Liver (tissue), 9 donors: ENCODE results near the gene ATXN7L1. TPM values are rescaled to one million over a fixed set of nuclear protein-coding genes. Genes with fewer than 3 reads are reported as not detected.

Experiments
- DNase-seq: peaks from one replicate; pipeline ENCODE4 v3.0.0-alpha.2; 2017; ENCODE audit warnings: low spot score
- H3K27ac ChIP-seq, 2 donors: one replicate each; pipeline ENCODE4 v1.7.0; 2013; ENCODE audit warnings: inconsistent platforms in 2 of 2, low read length in 2 of 2, control low read depth in 1 of 2, low read depth in 1 of 2, mild to moderate bottlenecking in 1 of 2
- H3K27me3 ChIP-seq, 4 donors: one replicate each; pipeline versions ENCODE4 v1.6.1 to v1.7.0; 2013; ENCODE audit warnings: low read length in 3 of 4, inconsistent platforms in 1 of 4, mild to moderate bottlenecking in 1 of 4, moderate library complexity in 1 of 4; ENCODE audit not compliant: control insufficient read depth in 4 of 4, insufficient read depth in 4 of 4
- H3K36me3 ChIP-seq, 4 donors: one replicate each; pipeline versions ENCODE4 v1.6.1 to v1.7.0; 2013; ENCODE audit warnings: low read length in 3 of 4, mild to moderate bottlenecking in 3 of 4, low read depth in 1 of 4, moderate library complexity in 1 of 4; ENCODE audit not compliant: control insufficient read depth in 4 of 4, insufficient read depth in 3 of 4
- H3K4me1 ChIP-seq, 4 donors: one replicate each; pipeline versions ENCODE4 v1.6.1 to v1.7.0; 2013; ENCODE audit warnings: low read length in 3 of 4, mild to moderate bottlenecking in 3 of 4, moderate library complexity in 1 of 4; ENCODE audit not compliant: control insufficient read depth in 4 of 4, insufficient read depth in 4 of 4
- H3K4me3 ChIP-seq, 3 donors: one replicate each; pipeline versions ENCODE4 v1.6.1 to v1.7.0; 2013; ENCODE audit warnings: low read length in 3 of 3, control low read depth in 1 of 3, low read depth in 1 of 3, mild to moderate bottlenecking in 1 of 3
- H3K9ac ChIP-seq, 2 donors: one replicate each; pipeline ENCODE4 v1.7.0; 2013; ENCODE audit warnings: low read length in 2 of 2, mild to moderate bottlenecking in 2 of 2, moderate library complexity in 2 of 2, control low read depth in 1 of 2, low read depth in 1 of 2
- H3K9me3 ChIP-seq, 4 donors: one replicate each; pipeline versions ENCODE4 v1.6.1 to v1.7.0; 2013; ENCODE audit warnings: low read length in 3 of 4; ENCODE audit not compliant: control insufficient read depth in 4 of 4
- ATF3 ChIP-seq: IDR thresholded peaks from 2 replicates; pipeline ENCODE4 v1.6.1; 2016; ENCODE audit warnings: antibody characterized with exemption
- CTCF ChIP-seq: fragments of 150-350 bp; IDR thresholded peaks from 2 replicates; pipeline ENCODE4 v1.5.1; 2017; ENCODE audit warnings: improper control_type of control experiment, low read depth, low read length; ENCODE audit not compliant: missing input control
- EGR1 ChIP-seq, 2 donors: IDR thresholded peaks; 2 replicates each; pipeline ENCODE4 v1.6.1; 2016 to 2018; ENCODE audit warnings: antibody characterized with exemption in 2 of 2, low read depth in 2 of 2
- FOXA1 ChIP-seq: IDR thresholded peaks from 2 replicates; pipeline ENCODE4 v1.6.1; 2016; ENCODE audit warnings: antibody characterized with exemption
- GABPA ChIP-seq, 2 donors: IDR thresholded peaks in 1 of 2; conservative IDR thresholded peaks in 1 of 2; 2 replicates each; pipeline ENCODE4 v1.6.1; 2016; ENCODE audit warnings: antibody characterized with exemption in 2 of 2, mild to moderate bottlenecking in 1 of 2, moderate library complexity in 1 of 2
- HNF4A ChIP-seq, 2 donors: conservative IDR thresholded peaks; 2 replicates each; pipeline ENCODE4 v1.6.1; 2016; ENCODE audit warnings: antibody characterized with exemption in 2 of 2, mild to moderate bottlenecking in 2 of 2
- HNF4G ChIP-seq: IDR thresholded peaks from 2 replicates; pipeline ENCODE4 v1.6.1; 2016; ENCODE audit warnings: antibody characterized with exemption
- JUND ChIP-seq, 2 donors: IDR thresholded peaks; 2 replicates each; pipeline ENCODE4 v1.6.1; 2016; ENCODE audit warnings: antibody characterized with exemption in 2 of 2
- MAX ChIP-seq: IDR thresholded peaks from 2 replicates; pipeline ENCODE4 v1.6.1; 2016; ENCODE audit warnings: antibody characterized with exemption
- NR2F2 ChIP-seq: IDR thresholded peaks from 2 replicates; pipeline ENCODE4 v1.6.1; 2016; ENCODE audit warnings: antibody characterized with exemption
- RAD21 ChIP-seq, 2 donors: IDR thresholded peaks; 2 replicates each; pipeline ENCODE4 v1.6.1; 2016; ENCODE audit warnings: antibody characterized with exemption in 2 of 2, mild to moderate bottlenecking in 2 of 2
- REST ChIP-seq: IDR thresholded peaks from 2 replicates; pipeline ENCODE4 v1.6.1; 2016; ENCODE audit warnings: antibody characterized with exemption, mild to moderate bottlenecking
- RXRA ChIP-seq, 2 donors: IDR thresholded peaks; 2 replicates each; pipeline ENCODE4 v1.6.1; 2017 to 2018; ENCODE audit warnings: antibody characterized with exemption in 2 of 2, mild to moderate bottlenecking in 1 of 2
- SP1 ChIP-seq: IDR thresholded peaks from 2 replicates; pipeline ENCODE4 v1.6.1; 2018; ENCODE audit warnings: antibody characterized with exemption, mild to moderate bottlenecking
- TAF1 ChIP-seq: conservative IDR thresholded peaks from 2 replicates; pipeline ENCODE4 v1.6.1; 2016; ENCODE audit warnings: antibody characterized with exemption, mild to moderate bottlenecking
- YY1 ChIP-seq: IDR thresholded peaks from 2 replicates; pipeline ENCODE4 v1.6.1; 2016; ENCODE audit warnings: antibody characterized with exemption, mild to moderate bottlenecking
- ZBTB33 ChIP-seq: IDR thresholded peaks from 2 replicates; pipeline ENCODE4 v1.6.1; 2016; ENCODE audit warnings: antibody characterized with exemption
- WGBS: extraction: QIAGEN DNeasy Blood & Tissue Kit; methylation state at CpG from one replicate; pipeline ENCODE4 v1.1.7; 2013; 5-methylcytosine and 5-hydroxymethylcytosine counted together
- polyA plus RNA-seq, 2 donors: library from polyadenylated mRNA; stranded (reverse) in 1 of 2; unstranded in 1 of 2; fragments of 200-250 nt in 1 of 2; fragments of >200 nt in 1 of 2; fragmentation: Nextera tagmentation in 1 of 2; extraction: Ambion mirVana in 1 of 2; gene quantifications; one replicate each; pipeline versions ENCODE4 v1.2.1 to v1.2.3, GENCODE V29; 2013 to 2015
- total RNA-seq, 2 donors: library from RNA; depleted of rRNA; stranded (reverse); fragments of >200 nt; gene quantifications; one replicate each; pipeline ENCODE4 v1.2.3, GENCODE V29; 2014
- donor health status: healthy.
- donor health status: healthy.
- donor health status: healthy.
- donor health status: healthy.
- donor health status: healthy.

The ATXN7L1 gene
- total and polyA plus RNA-seq, 4 donors: 2.1 to 7.4 (median 5.3) TPM

GRCh38 chr7:105905910-105906568 is 29.6 kb upstream of the ATXN7L1 start:
- Histone ChIP-seq H3K27ac (no peak overlapping the region), H3K36me3 (peaks cover 0 to 3% (median 0%) of the 10 kb centered on the region in 4 donors), H3K27me3 (no peaks in the 10 kb centered on the region), H3K9me3 (peaks cover 0 to 2% (median 0%) of the 10 kb centered on the region in 4 donors), H3K4me1 (no peaks in the 10 kb centered on the region), H3K4me3 (no peak overlapping the region), H3K9ac (no peak overlapping the region)
- 82% methylated on average over 8 of the region's 8 CpGs for WGBS
- no peak for TF ChIP-seq YY1
- TF ChIP-seq CTCF: no peak
- TF ChIP-seq ZBTB33: no peak
- no peak for TF ChIP-seq JUND (IDR thresholded peaks at IDR 0.05)
- no peak for TF ChIP-seq REST
- TF ChIP-seq EGR1 (IDR thresholded peaks at IDR 0.05; ENCODE audit: low read depth in 2 of 2): no peak
- no peak for TF ChIP-seq FOXA1
- no peak for TF ChIP-seq SP1
- TF ChIP-seq TAF1: no peak
- TF ChIP-seq GABPA (IDR thresholded peaks at IDR 0.05 in 1 of 2, conservative IDR thresholded peaks at IDR 0.05 in 1 of 2): no peak
- TF ChIP-seq HNF4G: no peak
- no peak for TF ChIP-seq RXRA (IDR thresholded peaks at IDR 0.05)
- no peak for DNase-seq

- Histone ChIP-seq H3K27ac (no peak overlapping the region), H3K4me3 (no peak overlapping the region), H3K27me3 (no peaks in the 10 kb centered on the region), H3K9me3 (no peaks in the 10 kb centered on the region), H3K36me3 (no peaks in the 10 kb centered on the region), H3K4me1 (no peaks in the 10 kb centered on the region), H3K9ac (no peak overlapping the region)
- WGBS: 88% methylated on average over 11 of the region's 11 CpGs
- no peak for DNase-seq
- TF ChIP-seq TAF1: no peak
- no peak for TF ChIP-seq HNF4A (conservative IDR thresholded peaks at IDR 0.05)
- no peak for TF ChIP-seq YY1
- TF ChIP-seq REST: no peak
- TF ChIP-seq SP1: no peak
- TF ChIP-seq EGR1 (IDR thresholded peaks at IDR 0.05; ENCODE audit: low read depth in 2 of 2): no peak
- TF ChIP-seq RXRA (IDR thresholded peaks at IDR 0.05): no peak
- no peak for TF ChIP-seq NR2F2
- no peak for TF ChIP-seq ATF3
- TF ChIP-seq MAX: no peak
- no peak for TF ChIP-seq GABPA (IDR thresholded peaks at IDR 0.05 in 1 of 2, conservative IDR thresholded peaks at IDR 0.05 in 1 of 2)
- TF ChIP-seq FOXA1: no peak
- TF ChIP-seq RAD21 (IDR thresholded peaks at IDR 0.05): no peak
- no peak for TF ChIP-seq JUND (IDR thresholded peaks at IDR 0.05)
These were observed 29.0 kb upstream of the ATXN7L1 start for GRCh38 chr7:105905209-105905909.
